GM13976 (cell line): Measurements from ENCODE around the gene ADGRG3.

Experiments
- DNase-seq: peaks from one replicate; pipeline ENCODE4 v3.0.0; 2012; ENCODE audit warnings: low spot score
- in situ Hi-C: fragments of 300-500 bp; cut with MboI; formaldehyde crosslinking; loops from one replicate; pipeline ENCODE4 v1.12.0; 2022; ENCODE audit warnings: low sequenced_read_pairs, mixed read lengths, inconsistent platforms; ENCODE audit not compliant: unreplicated experiment
- TF ChIP-seq, protein P1 (sequence below): IDR thresholded peaks from 2 replicates; pipeline ENCODE4 v1.5.1; 2012; ENCODE audit warnings: borderline replicate concordance, mild to moderate bottlenecking; ENCODE audit not compliant: insufficient read depth; ENCODE audit errors: extremely low read depth, missing control alignments, control extremely low read depth

The ADGRG3 gene

DNA sequence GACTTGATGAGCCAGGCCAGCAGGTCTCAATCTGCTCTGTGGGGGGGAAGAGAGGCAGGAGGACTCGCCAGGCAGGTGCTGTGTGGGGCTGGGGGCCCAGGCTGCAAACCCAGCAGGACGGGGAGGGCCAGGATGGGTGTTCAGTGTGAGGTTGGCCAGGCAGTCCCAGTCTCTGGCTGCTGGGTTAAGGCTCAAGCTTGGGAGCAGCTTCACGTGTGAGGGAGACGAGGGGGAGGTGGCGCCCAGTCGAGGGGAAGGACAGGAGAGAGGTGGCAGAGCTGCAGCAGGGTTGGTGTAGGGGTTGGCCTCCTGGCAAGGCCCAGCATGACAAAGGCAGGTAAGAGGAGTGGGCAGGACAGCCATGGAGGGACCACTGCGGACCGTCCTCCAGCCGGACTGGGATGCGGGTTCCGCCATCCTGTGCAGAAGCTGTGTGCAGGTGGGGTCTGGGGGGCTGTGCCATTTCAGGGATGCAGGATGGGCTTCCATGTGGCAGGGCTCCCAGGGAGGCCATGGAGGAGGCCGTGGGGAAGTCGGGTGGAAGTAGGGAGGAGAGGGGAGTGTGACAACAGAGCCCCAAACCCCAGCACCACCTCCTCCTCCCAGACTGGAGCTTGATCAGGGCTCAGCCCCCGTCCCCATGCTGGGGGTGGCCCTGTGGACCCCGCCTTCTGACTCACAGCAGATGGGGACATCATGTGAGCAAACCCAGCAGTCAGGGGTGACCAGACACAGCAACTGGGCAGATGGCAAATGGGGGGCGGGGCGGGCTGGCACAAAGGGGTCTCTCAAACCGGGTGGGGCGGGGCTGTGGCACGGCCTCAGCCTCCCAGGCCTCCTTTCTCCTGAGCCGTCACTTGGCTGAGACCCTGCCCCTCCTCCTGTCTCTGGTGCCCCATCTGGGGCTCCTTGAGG is 36.9 kb upstream of the ADGRG3 start:
- TF ChIP-seq, protein P1, sequence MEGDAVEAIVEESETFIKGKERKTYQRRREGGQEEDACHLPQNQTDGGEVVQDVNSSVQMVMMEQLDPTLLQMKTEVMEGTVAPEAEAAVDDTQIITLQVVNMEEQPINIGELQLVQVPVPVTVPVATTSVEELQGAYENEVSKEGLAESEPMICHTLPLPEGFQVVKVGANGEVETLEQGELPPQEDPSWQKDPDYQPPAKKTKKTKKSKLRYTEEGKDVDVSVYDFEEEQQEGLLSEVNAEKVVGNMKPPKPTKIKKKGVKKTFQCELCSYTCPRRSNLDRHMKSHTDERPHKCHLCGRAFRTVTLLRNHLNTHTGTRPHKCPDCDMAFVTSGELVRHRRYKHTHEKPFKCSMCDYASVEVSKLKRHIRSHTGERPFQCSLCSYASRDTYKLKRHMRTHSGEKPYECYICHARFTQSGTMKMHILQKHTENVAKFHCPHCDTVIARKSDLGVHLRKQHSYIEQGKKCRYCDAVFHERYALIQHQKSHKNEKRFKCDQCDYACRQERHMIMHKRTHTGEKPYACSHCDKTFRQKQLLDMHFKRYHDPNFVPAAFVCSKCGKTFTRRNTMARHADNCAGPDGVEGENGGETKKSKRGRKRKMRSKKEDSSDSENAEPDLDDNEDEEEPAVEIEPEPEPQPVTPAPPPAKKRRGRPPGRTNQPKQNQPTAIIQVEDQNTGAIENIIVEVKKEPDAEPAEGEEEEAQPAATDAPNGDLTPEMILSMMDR, result no peak
- in situ Hi-C loops, result no loop called here
- DNase-seq, result no peak

DNA sequence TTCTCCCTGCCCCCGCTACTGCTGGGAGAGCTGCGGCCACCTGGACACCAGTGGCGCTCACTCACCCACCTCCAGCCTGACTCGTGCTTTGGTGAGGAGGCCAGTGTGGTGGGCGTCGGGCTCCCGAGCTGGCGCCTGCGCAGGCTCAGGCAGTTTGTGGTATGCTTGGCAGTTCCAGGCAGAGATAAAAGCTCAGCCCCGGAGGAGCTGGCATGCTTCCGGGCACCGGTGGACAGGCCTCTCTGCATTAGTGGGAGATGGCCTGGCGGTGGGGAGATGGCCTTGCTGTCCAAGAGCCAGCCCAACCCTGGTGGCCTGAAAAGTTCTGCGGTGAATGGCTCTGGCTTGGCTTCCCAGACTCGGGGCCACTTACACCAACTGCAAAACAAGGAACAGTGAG is 35.5 kb upstream of the ADGRG3 start:
- in situ Hi-C loops, result no loop called here
- TF ChIP-seq, protein P1, result no peak
- DNase-seq, result no peak

DNA sequence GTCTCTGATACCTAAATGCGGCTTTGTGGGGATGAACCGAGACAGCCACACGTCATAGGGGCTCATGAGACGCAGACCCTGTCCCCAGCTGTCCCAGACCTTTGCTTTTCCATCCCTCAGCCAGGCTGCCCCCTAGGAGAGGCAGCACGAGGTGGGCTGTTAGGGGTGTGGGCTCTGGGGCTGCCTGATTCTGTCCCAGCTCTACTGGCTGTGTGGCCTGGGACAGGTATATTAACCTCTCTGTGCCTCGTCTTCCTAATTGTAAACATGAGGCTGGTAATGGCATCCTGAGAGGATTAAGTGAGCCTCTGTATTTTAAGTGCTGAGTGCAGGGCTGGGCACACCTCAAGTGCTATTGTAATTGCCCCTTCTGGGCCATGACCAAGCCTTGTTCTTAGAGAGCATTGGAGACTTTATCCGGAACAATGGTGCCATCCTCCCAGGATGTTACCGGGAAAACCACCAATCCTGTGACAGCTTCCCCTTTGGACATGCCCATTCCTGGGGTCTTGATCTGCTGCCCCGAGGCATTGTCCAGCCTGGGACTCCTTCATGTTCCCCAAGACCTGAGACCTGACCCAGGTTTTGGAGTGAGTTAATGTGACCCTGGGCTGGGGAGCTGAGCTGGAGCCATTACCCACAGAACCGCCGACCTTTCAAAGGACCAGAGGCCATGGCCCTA is 34.6 kb upstream of the ADGRG3 start:
- TF ChIP-seq, protein P1, result no peak
- in situ Hi-C loops, result no loop called here
- DNase-seq, result no peak

DNA sequence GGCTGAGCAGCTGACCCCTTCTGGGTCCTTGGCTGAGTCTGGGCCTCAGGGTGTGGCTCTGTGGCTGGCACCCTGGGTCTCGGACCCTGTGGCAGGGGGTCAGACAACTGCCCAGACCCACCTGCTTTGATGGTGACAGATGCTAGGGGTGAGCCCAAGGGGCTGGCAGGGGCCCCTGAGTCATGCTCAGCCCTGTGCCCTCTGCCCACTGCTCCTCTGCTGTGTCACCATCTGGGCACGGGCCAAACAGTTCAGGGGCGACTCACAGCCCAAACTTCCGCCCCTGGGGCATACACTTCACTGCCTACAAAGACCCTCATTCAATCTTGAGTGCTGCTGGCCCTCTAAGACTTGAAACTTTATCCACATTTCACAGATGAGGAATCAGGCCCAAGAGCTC is 33.9 kb upstream of the ADGRG3 start:
- TF ChIP-seq, protein P1, result no peak
- DNase-seq, result no peak
- in situ Hi-C loops, result no loop called here

DNA sequence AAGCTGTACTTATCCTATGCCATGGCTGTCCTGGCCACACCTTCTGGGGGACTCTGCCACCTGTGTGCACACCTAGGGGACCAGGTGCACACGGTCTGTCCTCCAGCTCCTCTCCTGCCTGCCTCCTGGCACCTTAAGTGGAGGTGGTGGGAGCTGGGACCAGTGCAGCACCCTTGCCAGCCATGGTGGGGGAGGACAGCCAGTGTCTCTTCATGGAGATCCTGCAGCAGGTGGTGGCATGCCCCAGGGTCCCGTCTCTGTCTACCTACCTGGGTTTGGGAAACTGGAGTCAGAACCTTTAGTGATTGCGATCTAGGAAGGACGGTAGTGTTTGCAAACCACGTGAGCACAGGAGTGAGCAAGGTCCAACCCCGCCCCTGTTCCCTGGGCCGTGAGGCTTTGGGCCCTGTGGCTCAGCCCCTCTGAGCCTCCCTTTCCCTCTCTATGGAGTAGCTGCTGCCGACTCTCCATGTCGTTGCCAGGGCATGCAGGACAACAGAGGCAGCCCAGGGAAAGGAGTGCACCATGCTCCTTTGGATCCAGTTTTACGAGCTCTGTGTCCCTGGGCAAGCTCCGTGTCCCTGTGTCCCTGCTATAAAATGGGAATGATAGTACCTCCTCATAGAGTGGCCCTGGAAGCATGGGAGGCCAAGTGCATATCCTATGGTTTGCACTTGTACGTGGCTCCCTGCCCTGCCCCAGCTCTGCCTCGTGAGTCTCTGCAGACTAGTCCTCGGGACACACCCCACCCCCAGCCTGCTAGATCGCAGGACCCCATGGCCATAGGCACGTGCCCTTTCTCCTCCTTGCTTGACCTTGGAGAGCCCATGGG is 32.6 kb upstream of the ADGRG3 start:
- TF ChIP-seq, protein P1, result no peak
- in situ Hi-C loops, result no loop called here
- no peak for DNase-seq

DNA sequence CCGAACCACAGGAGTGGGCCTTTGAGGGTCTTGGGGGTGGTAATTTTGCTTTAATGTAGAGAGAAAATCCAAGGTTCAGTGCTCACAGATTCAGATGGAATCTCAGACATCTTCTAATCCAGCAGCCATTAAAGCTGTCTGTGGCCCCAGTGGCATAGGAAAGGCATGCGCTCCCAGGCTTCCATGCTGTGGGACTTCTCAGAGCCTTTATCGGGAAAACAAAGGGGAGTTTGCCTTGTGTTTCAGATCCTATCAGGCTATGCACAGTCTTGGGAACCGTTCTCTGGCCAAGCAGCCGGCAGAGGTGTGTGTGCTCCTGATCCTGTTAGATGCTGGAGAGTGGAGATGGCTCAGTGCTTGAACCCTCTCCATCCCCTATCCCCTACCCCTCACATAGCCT is 31.9 kb upstream of the ADGRG3 start:
- no peak for DNase-seq
- TF ChIP-seq, protein P1, result no peak
- in situ Hi-C loops, result no loop called here
